Activated CD4-positive, CD25-positive, alpha-beta regulatory T cell treated with anti-CD3 and anti-CD28 coated beads, Interleukin-2, amount 50 U/mL, for 24 hours (primary cell): Measurements from ENCODE around the gene KIF18A.

Experiments used
- ATAC-seq, 2 donors: fragments of 150-1000 bp; cut with Tn5 transposase; one replicate each; pipeline ENCODE4 v1.10.0; 2021; ENCODE audit warnings: mild to moderate bottlenecking in 1 of 2, moderate library complexity in 1 of 2

The KIF18A gene

GRCh38 chr11:28040384-28040783, 67.6 kb downstream of the KIF18A start:
- ATAC-seq, result no peak

- no peak for ATAC-seq
These were observed 69.2 kb downstream of the KIF18A start for GRCh38 chr11:28038775-28039174.

GRCh38 chr11:28026634-28027290, 81.2 kb downstream of the KIF18A start:
- no peak for ATAC-seq

GRCh38 chr11:28017816-28018215, 90.1 kb downstream of the KIF18A start:
- no peak for ATAC-seq

- ATAC-seq, result no peak
These were observed 96.1 kb downstream of the KIF18A start for GRCh38 chr11:28011813-28012212.

GRCh38 chr11:28009996-28010395, 98.0 kb downstream of the KIF18A start:
- ATAC-seq, result no peak

GRCh38 chr11:28009388-28009787, 98.6 kb downstream of the KIF18A start:
- no peak for ATAC-seq

GRCh38 chr11:28003615-28004014, 104.3 kb downstream of the KIF18A start:
- no peak for ATAC-seq

- no peak for ATAC-seq
These were observed 109.4 kb downstream of the KIF18A start for GRCh38 chr11:27998552-27998951.

- ATAC-seq, result no peak
These were observed 110.6 kb downstream of the KIF18A start for GRCh38 chr11:27997344-27997743.

- ATAC-seq, result no peak
These were observed 111.9 kb downstream of the KIF18A start for GRCh38 chr11:27996066-27996465.

GRCh38 chr11:27995083-27995482, 112.9 kb downstream of the KIF18A start:
- no peak for ATAC-seq

GRCh38 chr11:27991736-27992135, 116.2 kb downstream of the KIF18A start:
- no peak for ATAC-seq

- ATAC-seq, result no peak
These were observed 130.4 kb downstream of the KIF18A start for GRCh38 chr11:27977527-27977926.

GRCh38 chr11:27977031-27977430, 130.9 kb downstream of the KIF18A start:
- ATAC-seq, result no peak

- ATAC-seq, result no peak
These were observed 131.7 kb downstream of the KIF18A start for GRCh38 chr11:27976262-27976661.

- no peak for ATAC-seq
These were observed 134.0 kb downstream of the KIF18A start for GRCh38 chr11:27973851-27974536.

- no peak for ATAC-seq
These were observed 135.3 kb downstream of the KIF18A start for GRCh38 chr11:27972522-27973170.

- no peak for ATAC-seq
These were observed 136.8 kb downstream of the KIF18A start for GRCh38 chr11:27971171-27971570.
